RWPE2 (cell line): ENCODE measurements around the gene UBASH3A.

ENCODE experiments used
- ATAC-seq: fragments of 200-7000 bp; cut with Tn5 transposase; 3 replicates; pipeline ENCODE4 v1.9.1; 2021; ENCODE audit warnings: low read depth
- DNase-seq: peaks from one replicate; pipeline ENCODE4 v3.0.0-alpha.2; 2020; ENCODE audit warnings: low spot score
- H3K27ac ChIP-seq: fragments of 450-650 bp; 2 replicates; pipeline ENCODE4 v1.5.1; 2017; ENCODE audit warnings: mild to moderate bottlenecking; ENCODE audit not compliant: poor library complexity, severe bottlenecking
- H3K27me3 ChIP-seq: fragments of 250-450 bp; sonication (Bioruptor Pico); 2 replicates; pipeline ENCODE4 v1.5.1; 2021; ENCODE audit warnings: mild to moderate bottlenecking, moderate library complexity; ENCODE audit not compliant: insufficient read depth, poor library complexity, severe bottlenecking
- H3K36me3 ChIP-seq: fragments of 250-450 bp; sonication (Bioruptor Pico); 2 replicates; pipeline ENCODE4 v1.5.1; 2020; ENCODE audit warnings: low read depth, mild to moderate bottlenecking, moderate library complexity
- H3K4me1 ChIP-seq: fragments of 250-450 bp; sonication (Bioruptor Pico); 2 replicates; pipeline ENCODE4 v1.5.1; 2021; ENCODE audit warnings: mild to moderate bottlenecking, moderate library complexity; ENCODE audit not compliant: insufficient read depth, poor library complexity, severe bottlenecking
- H3K4me3 ChIP-seq: fragments of 250-450 bp; sonication (Bioruptor Pico); 2 replicates; pipeline ENCODE4 v1.5.1; 2021; ENCODE audit warnings: mild to moderate bottlenecking, moderate library complexity; ENCODE audit not compliant: severe bottlenecking
- H3K9me3 ChIP-seq: fragments of 250-450 bp; sonication (Bioruptor Pico); 2 replicates; pipeline ENCODE4 v1.5.1; 2021; ENCODE audit warnings: mild to moderate bottlenecking, moderate library complexity; ENCODE audit not compliant: severe bottlenecking
- TF ChIP-seq, protein P1 (sequence below): fragments of 450-650 bp; IDR thresholded peaks from one replicate; pipeline ENCODE4 v1.5.1; 2017; ENCODE audit warnings: mild to moderate bottlenecking, moderate library complexity; ENCODE audit not compliant: poor library complexity, severe bottlenecking

UBASH3A gene

DNA sequence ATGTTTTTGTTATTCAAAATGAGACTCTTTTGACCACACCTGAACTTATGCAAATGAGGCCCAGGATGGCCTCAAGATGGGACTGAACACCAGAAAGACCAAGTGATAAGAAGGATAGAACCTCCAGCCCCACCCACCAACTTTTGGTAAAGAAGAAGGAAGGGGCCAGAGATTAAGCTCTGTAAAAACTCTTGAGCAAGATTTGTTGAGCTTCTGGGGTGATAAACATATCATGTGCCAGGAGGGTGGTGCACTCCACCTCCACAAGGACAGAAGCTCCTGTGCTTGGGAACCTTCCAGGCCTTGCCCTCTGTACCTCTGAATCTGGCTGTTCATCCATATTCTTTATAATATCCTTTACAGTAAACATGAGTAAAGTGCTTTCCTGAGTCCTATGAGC, 87.0 kb downstream of the UBASH3A start:
- H3K27me3 ChIP-seq: no peaks in the 10 kb centered on the region
- TF ChIP-seq, protein P1, sequence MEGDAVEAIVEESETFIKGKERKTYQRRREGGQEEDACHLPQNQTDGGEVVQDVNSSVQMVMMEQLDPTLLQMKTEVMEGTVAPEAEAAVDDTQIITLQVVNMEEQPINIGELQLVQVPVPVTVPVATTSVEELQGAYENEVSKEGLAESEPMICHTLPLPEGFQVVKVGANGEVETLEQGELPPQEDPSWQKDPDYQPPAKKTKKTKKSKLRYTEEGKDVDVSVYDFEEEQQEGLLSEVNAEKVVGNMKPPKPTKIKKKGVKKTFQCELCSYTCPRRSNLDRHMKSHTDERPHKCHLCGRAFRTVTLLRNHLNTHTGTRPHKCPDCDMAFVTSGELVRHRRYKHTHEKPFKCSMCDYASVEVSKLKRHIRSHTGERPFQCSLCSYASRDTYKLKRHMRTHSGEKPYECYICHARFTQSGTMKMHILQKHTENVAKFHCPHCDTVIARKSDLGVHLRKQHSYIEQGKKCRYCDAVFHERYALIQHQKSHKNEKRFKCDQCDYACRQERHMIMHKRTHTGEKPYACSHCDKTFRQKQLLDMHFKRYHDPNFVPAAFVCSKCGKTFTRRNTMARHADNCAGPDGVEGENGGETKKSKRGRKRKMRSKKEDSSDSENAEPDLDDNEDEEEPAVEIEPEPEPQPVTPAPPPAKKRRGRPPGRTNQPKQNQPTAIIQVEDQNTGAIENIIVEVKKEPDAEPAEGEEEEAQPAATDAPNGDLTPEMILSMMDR: no peak
- no peak for DNase-seq

DNA sequence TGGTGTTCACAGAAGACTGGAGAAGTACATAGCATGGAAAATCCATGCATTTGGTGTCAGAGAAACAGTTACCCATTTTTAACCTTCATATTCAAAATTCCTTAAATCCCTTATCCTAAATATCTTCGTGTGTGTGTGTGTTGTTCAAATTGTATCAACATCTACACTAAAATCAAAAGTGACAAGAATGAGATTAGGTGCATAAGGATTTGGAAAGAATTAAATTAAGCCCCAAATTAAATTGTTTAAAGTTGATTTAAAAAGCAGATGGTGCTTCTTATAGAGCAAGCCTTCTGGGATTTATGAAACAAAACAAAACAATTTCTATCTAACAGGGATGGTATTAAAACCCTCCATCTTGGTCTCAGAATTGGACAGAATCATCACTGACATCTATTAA, 87.6 kb downstream of the UBASH3A start:
- H3K27me3 ChIP-seq: no peaks in the 10 kb centered on the region
- peaks cover 6% of the 10 kb centered on the region for H3K4me1 ChIP-seq
- H3K36me3 ChIP-seq: no peaks in the 10 kb centered on the region
- ATAC-seq (no peak), DNase-seq (no peak)
- TF ChIP-seq, protein P1: no peak
- H3K27ac ChIP-seq: no peak overlapping the region
- H3K4me3 ChIP-seq: no peak overlapping the region
- H3K9me3 ChIP-seq: no peaks in the 10 kb centered on the region

More for the DNA sequence above, 87.0 kb downstream of the UBASH3A start:
- Histone ChIP-seq H3K27ac (no peak overlapping the region), H3K4me1 (peaks cover 6% of the 10 kb centered on the region), H3K36me3 (no peaks in the 10 kb centered on the region), H3K9me3 (no peaks in the 10 kb centered on the region), H3K4me3 (no peak overlapping the region)
- no peak for ATAC-seq

DNA sequence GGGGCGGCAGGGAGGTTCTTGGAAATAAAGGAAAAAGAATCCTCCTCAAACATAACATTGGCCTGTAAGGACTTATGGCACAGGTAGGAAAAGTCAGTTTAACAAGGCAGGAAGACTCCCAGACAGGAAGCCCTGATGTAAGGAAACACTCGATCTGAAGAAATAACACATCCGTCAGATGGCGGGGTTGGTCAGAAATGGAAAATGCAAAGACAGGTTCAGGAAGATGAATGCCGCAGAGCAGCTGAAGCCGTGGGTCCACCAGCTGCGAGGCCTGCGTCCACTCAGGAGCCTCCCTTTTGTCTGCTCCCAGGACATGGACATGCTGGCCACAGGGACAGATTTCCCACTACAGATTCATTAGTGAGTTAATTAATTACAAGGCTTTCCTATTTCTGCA, 88.5 kb downstream of the UBASH3A start:
- H3K4me3 ChIP-seq: no peak overlapping the region
- no peak overlapping the region for H3K27ac ChIP-seq
- H3K4me1 ChIP-seq: peaks cover 2% of the 10 kb centered on the region
- TF ChIP-seq, protein P1: no peak
- H3K27me3 ChIP-seq: no peaks in the 10 kb centered on the region
- DNase-seq (no peak), ATAC-seq (no peak)
- no peaks in the 10 kb centered on the region for H3K36me3 ChIP-seq
- H3K9me3 ChIP-seq: no peaks in the 10 kb centered on the region

DNA sequence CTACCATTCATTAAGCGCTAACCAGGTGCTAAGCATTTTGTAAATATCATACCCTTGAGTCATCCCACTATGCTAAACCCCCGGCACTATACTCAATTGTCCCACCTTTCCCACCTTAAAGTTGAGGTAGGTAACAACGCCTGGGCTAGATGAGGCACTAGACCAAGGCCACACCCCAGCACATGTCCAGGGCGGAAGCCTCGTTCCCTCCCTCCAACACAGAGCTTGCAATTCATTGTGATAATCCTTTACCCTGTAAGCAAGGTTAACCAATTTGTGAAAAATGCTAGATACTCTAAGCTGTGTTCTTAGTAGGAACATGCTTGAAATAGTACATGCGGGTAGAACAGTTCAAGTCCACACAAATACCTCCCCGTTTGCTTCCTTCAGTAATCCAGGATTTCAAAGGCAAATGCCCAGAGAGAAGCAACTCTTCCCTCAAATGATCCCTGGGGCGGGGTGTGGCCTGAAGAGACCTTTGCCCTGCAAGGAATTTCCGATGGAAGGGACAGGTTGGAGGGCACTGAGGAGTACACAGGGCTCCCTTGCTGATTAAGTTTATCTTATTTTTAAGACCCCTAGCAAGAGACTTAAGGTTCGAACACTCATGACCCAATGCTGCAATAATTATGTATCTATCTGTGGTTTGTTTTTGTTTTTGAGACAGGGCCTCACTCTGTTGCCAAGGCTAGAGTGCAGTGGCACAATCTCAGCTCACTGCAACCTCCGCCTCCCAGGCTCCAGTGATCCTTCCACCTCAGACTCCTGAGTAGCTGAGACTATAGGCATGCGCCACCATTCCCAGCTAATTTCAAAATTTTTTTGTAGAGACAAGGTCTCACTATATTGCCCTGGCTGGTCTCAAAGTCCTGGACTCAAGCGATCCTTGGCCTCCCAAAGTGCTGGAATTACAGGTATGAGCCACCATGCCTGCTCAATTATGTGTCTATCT, 89.7 kb downstream of the UBASH3A start:
- Histone ChIP-seq H3K4me1 (peaks cover 2% of the 10 kb centered on the region), H3K27ac (no peak overlapping the region), H3K27me3 (no peaks in the 10 kb centered on the region)

More for the DNA sequence above, 89.7 kb downstream of the UBASH3A start:
- DNase-seq (no peak), ATAC-seq (no peak)
- TF ChIP-seq, protein P1: no peak
- Histone ChIP-seq H3K36me3 (no peaks in the 10 kb centered on the region), H3K4me3 (no peak overlapping the region), H3K9me3 (no peaks in the 10 kb centered on the region)
